ENCODE data around the gene REXO2. TPM values are rescaled to one million over a fixed set of nuclear protein-coding genes. Genes with fewer than 3 reads are reported as not detected.

REXO2 gene
- total RNA-seq, 2 experiments from 2014 or later, result 59.9 to 65.0 TPM

DNA sequence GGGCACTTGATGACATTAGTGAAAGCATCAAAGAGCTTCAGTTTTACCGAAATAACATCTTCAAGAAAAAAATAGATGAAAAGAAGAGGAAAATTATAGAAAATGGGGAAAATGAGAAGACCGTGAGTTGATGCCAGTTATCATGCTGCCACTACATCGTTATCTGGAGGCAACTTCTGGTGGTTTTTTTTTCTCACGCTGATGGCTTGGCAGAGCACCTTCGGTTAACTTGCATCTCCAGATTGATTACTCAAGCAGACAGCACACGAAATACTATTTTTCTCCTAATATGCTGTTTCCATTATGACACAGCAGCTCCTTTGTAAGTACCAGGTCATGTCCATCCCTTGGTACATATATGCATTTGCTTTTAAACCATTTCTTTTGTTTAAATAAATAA, 10.6 kb downstream of the REXO2 start:
- Histone ChIP-seq H3K27ac (ENCODE audit: low read depth, low read length, poor library complexity, severe bottlenecking) (no peak overlapping the region), H4K20me1 (ENCODE audit: insufficient read depth, low read length) (no peaks in the 10 kb centered on the region), H3K79me2 (ENCODE audit: insufficient read depth, low read depth, low read length) (no peaks in the 10 kb centered on the region), H2AFZ (ENCODE audit: low read length) (no peak overlapping the region), H3K4me2 (ENCODE audit: low read length) (no peak overlapping the region), H3K9me3 (ENCODE audit: low read length) (no peaks in the 10 kb centered on the region), H3K4me1 (ENCODE audit: insufficient read depth, low read length, poor library complexity, severe bottlenecking) (no peaks in the 10 kb centered on the region), H3K4me3 (ENCODE audit: low read depth, low read length, poor library complexity, severe bottlenecking) (no peak overlapping the region), H3K9me2 (ENCODE audit: insufficient read depth, low read length) (no peaks in the 10 kb centered on the region), H3K36me3 (ENCODE audit: insufficient read depth, low read length) (peaks cover 45% of the 10 kb centered on the region)
- BruUV-seq (replicated peaks), result no TSS peak
- ChIA-PET POLR2A (interaction anchor here (0.5 to 0.6 kb wide), 2 partner anchors 34 to 60 kb away, joined by 3 read pairs; no protein-coding TSS in a partner anchor), CTCF (ENCODE audit: unreplicated experiment) (no interaction called here)
- no peak for TF ChIP-seq EZH2phosphoT487 (IDR thresholded peaks at IDR 0.05; ENCODE audit: borderline replicate concordance, low read depth, low read length)
- TF ChIP-seq, protein P1, sequence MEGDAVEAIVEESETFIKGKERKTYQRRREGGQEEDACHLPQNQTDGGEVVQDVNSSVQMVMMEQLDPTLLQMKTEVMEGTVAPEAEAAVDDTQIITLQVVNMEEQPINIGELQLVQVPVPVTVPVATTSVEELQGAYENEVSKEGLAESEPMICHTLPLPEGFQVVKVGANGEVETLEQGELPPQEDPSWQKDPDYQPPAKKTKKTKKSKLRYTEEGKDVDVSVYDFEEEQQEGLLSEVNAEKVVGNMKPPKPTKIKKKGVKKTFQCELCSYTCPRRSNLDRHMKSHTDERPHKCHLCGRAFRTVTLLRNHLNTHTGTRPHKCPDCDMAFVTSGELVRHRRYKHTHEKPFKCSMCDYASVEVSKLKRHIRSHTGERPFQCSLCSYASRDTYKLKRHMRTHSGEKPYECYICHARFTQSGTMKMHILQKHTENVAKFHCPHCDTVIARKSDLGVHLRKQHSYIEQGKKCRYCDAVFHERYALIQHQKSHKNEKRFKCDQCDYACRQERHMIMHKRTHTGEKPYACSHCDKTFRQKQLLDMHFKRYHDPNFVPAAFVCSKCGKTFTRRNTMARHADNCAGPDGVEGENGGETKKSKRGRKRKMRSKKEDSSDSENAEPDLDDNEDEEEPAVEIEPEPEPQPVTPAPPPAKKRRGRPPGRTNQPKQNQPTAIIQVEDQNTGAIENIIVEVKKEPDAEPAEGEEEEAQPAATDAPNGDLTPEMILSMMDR (conservative IDR thresholded peaks at IDR 0.05; ENCODE audit: low read length), result no peak
- DNase-seq (ENCODE audit: low spot score), result no peak
- intact Hi-C loops (cut with micrococcal nuclease; ENCODE audit: unreplicated experiment), result no loop called here

DNA sequence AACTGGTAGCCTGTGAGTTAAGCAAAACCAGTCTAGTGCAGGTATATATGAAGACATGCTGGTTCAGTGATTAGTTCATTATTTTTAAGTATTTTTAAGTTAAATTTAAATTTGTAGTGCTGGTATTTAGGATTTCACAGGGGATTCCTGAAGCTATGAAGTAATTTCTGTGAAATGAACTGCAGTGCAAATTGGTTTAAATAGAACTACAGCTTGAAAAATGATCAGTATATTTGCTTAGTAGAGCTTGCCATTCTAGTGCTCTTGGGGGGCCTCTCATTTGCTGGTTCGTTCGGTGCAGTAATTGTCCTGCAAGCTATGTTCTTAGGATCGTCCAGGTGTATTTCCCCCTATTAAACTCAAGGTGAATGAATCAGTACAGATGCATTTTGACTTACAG, 13.1 kb downstream of the REXO2 start:
- Histone ChIP-seq H3K27ac (ENCODE audit: low read depth, low read length, poor library complexity, severe bottlenecking) (no peak overlapping the region), H3K79me2 (ENCODE audit: insufficient read depth, low read depth, low read length) (no peaks in the 10 kb centered on the region), H2AFZ (ENCODE audit: low read length) (no peak overlapping the region), H3K4me1 (ENCODE audit: insufficient read depth, low read length, poor library complexity, severe bottlenecking) (no peaks in the 10 kb centered on the region), H4K20me1 (ENCODE audit: insufficient read depth, low read length) (no peaks in the 10 kb centered on the region), H3K9me2 (ENCODE audit: insufficient read depth, low read length) (no peaks in the 10 kb centered on the region), H3K4me3 (ENCODE audit: low read depth, low read length, poor library complexity, severe bottlenecking) (no peak overlapping the region), H3K4me2 (ENCODE audit: low read length) (no peak overlapping the region), H3K9me3 (ENCODE audit: low read length) (no peaks in the 10 kb centered on the region), H3K36me3 (ENCODE audit: insufficient read depth, low read length) (peaks cover 29% of the 10 kb centered on the region)
- CTCF ChIA-PET (ENCODE audit: unreplicated experiment), result no interaction called here
- no peak for DNase-seq (ENCODE audit: low spot score)
- no TSS peak for BruUV-seq (replicated peaks)
- POLR2A ChIA-PET, result interaction anchor here (0.6 to 1.1 kb wide), 3 partner anchors 10 to 622 kb away, joined by 3 to 6 read pairs (median 3); no protein-coding TSS in a partner anchor
- intact Hi-C loops (cut with micrococcal nuclease; ENCODE audit: unreplicated experiment), result no loop called here
- TF ChIP-seq EZH2phosphoT487 (IDR thresholded peaks at IDR 0.05; ENCODE audit: borderline replicate concordance, low read depth, low read length), result no peak
- TF ChIP-seq, protein P1 (conservative IDR thresholded peaks at IDR 0.05; ENCODE audit: low read length), result no peak

DNA sequence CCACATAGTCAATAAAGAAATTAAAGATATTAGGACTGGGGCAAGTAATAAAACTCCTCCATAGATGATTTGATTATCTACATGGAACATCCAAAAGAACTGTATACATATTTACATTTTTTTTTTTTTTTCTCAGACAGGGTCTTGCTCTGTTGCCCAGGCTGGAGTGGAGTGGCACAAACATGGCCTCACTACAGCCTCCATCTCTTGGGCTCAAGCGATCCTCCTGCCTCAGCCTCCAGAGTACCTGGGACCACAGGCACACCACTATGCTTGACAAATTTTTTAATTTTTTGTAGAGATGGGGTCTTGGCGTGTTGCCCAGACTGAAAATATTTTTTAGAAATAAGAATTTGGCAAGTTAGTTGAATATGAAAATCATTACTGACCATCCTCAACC, 24.7 kb downstream of the REXO2 start:
- no peaks in the 10 kb centered on the region for H3K79me2 ChIP-seq (ENCODE audit: insufficient read depth, low read depth, low read length)
- no peak overlapping the region for H2AFZ ChIP-seq (ENCODE audit: low read length)
- no peaks in the 10 kb centered on the region for H3K9me2 ChIP-seq (ENCODE audit: insufficient read depth, low read length)
- no peak overlapping the region for H3K4me3 ChIP-seq (ENCODE audit: low read depth, low read length, poor library complexity, severe bottlenecking)
- ChIA-PET CTCF (ENCODE audit: unreplicated experiment) (no interaction called here), POLR2A (no interaction called here)
- no TSS peak for BruUV-seq (replicated peaks)
- no peaks in the 10 kb centered on the region for H4K20me1 ChIP-seq (ENCODE audit: insufficient read depth, low read length)
- DNase-seq (ENCODE audit: low spot score), result no peak
- no peak overlapping the region for H3K27ac ChIP-seq (ENCODE audit: low read depth, low read length, poor library complexity, severe bottlenecking)
- no peak overlapping the region for H3K4me2 ChIP-seq (ENCODE audit: low read length)
- intact Hi-C loops (cut with micrococcal nuclease; ENCODE audit: unreplicated experiment), result no loop called here
- H3K36me3 ChIP-seq (ENCODE audit: insufficient read depth, low read length), result no peaks in the 10 kb centered on the region
- TF ChIP-seq EZH2phosphoT487 (IDR thresholded peaks at IDR 0.05; ENCODE audit: borderline replicate concordance, low read depth, low read length), result no peak
- TF ChIP-seq, protein P1 (conservative IDR thresholded peaks at IDR 0.05; ENCODE audit: low read length), result no peak
- no peaks in the 10 kb centered on the region for H3K9me3 ChIP-seq (ENCODE audit: low read length)
- H3K4me1 ChIP-seq (ENCODE audit: insufficient read depth, low read length, poor library complexity, severe bottlenecking), result no peaks in the 10 kb centered on the region
